Osteoblast (primary cell): ENCODE results near the gene HHAT. TPM values are rescaled to one million over a fixed set of nuclear protein-coding genes. Genes with fewer than 3 reads are reported as not detected.

Source experiments
- DNase-seq: peaks from one replicate; pipeline ENCODE4 v3.0.0; 2011; ENCODE audit warnings: low spot score, mixed read lengths; ENCODE audit not compliant: insufficient read length; ENCODE audit errors: missing footprints
- H2AFZ ChIP-seq: 2 replicates; pipeline ENCODE4 v1.6.0; 2011; ENCODE audit warnings: mild to moderate bottlenecking, low read length
- H3K27ac ChIP-seq: 2 replicates; pipeline ENCODE4 v1.5.1; 2011; ENCODE audit warnings: mild to moderate bottlenecking, low read depth, low read length, moderate library complexity
- H3K27me3 ChIP-seq: 2 replicates; pipeline ENCODE4 v1.6.0; 2012; ENCODE audit warnings: mild to moderate bottlenecking, control low read depth, inconsistent platforms, low read length, moderate library complexity; ENCODE audit not compliant: insufficient read depth
- H3K36me3 ChIP-seq: 2 replicates; pipeline ENCODE4 v1.5.1; 2011; ENCODE audit warnings: mild to moderate bottlenecking, low read length, control low read depth, moderate library complexity; ENCODE audit not compliant: insufficient read depth
- H3K4me1 ChIP-seq: 2 replicates; pipeline ENCODE4 v1.5.1; 2011; ENCODE audit warnings: mild to moderate bottlenecking, low read length, control low read depth, moderate library complexity; ENCODE audit not compliant: insufficient read depth
- H3K4me2 ChIP-seq: 2 replicates; pipeline ENCODE4 v1.6.0; 2011; ENCODE audit warnings: mild to moderate bottlenecking, low read length; ENCODE audit not compliant: insufficient read depth
- H3K4me3 ChIP-seq: fragments of 200-600 bp; sonication (generic); 3 replicates; pipeline ENCODE4 v1.5.1; 2012; ENCODE audit warnings: mild to moderate bottlenecking, low read length, inconsistent platforms; ENCODE audit not compliant: insufficient read depth
- H3K79me2 ChIP-seq: 2 replicates; pipeline ENCODE4 v1.6.0; 2012; ENCODE audit warnings: mild to moderate bottlenecking, low read length, control low read depth, inconsistent platforms; ENCODE audit not compliant: insufficient read depth
- H3K9me3 ChIP-seq: 2 replicates; pipeline ENCODE4 v1.5.1; 2011; ENCODE audit warnings: low read depth, low read length, control low read depth
- H4K20me1 ChIP-seq: 2 replicates; pipeline ENCODE4 v1.6.0; 2012; ENCODE audit warnings: mild to moderate bottlenecking, low read length, control low read depth; ENCODE audit not compliant: insufficient read depth
- CTCF ChIP-seq: IDR thresholded peaks from 2 replicates; pipeline ENCODE4 v1.5.1; 2011; ENCODE audit warnings: mild to moderate bottlenecking, low read depth, low read length, moderate library complexity; ENCODE audit errors: extremely low read depth
- total RNA-seq: library from RNA; depleted of rRNA; stranded (reverse); fragments of >200 nt; gene quantifications from 2 replicates; pipeline ENCODE4 v1.2.3, GENCODE V29; 2012

Gene HHAT
- total RNA-seq, 1 donor = 5.1 TPM

GRCh38 chr1:210428696-210429095 lies 100.0 kb downstream of the HHAT start:
- Histone ChIP-seq H3K4me1 (no peaks in the 10 kb centered on the region), H3K27ac (no peak overlapping the region), H3K9me3 (no peaks in the 10 kb centered on the region), H3K4me3 (no peak overlapping the region), H3K4me2 (no peak overlapping the region), H4K20me1 (no peaks in the 10 kb centered on the region), H3K27me3 (no peaks in the 10 kb centered on the region), H3K79me2 (no peaks in the 10 kb centered on the region), H2AFZ (no peak overlapping the region), H3K36me3 (no peaks in the 10 kb centered on the region)
- no peak for DNase-seq
- TF ChIP-seq CTCF = no peak

GRCh38 chr1:210434223-210434622 lies 105.5 kb downstream of the HHAT start:
- H3K4me2 ChIP-seq = no peak overlapping the region
- no peaks in the 10 kb centered on the region for H3K36me3 ChIP-seq
- no peaks in the 10 kb centered on the region for H4K20me1 ChIP-seq
- TF ChIP-seq CTCF = no peak
- H3K27me3 ChIP-seq = no peaks in the 10 kb centered on the region
- H3K9me3 ChIP-seq = no peaks in the 10 kb centered on the region
- H3K4me3 ChIP-seq = no peak overlapping the region
- no peaks in the 10 kb centered on the region for H3K79me2 ChIP-seq
- H2AFZ ChIP-seq = peak overlapping the region; percentile 16
- peaks cover 19% of the 10 kb centered on the region for H3K4me1 ChIP-seq
- DNase-seq = no peak
- no peak overlapping the region for H3K27ac ChIP-seq

GRCh38 chr1:210437111-210437510 lies 108.4 kb downstream of the HHAT start:
- no peak for DNase-seq
- Histone ChIP-seq H3K4me2 (no peak overlapping the region), H3K4me3 (no peak overlapping the region), H3K79me2 (no peaks in the 10 kb centered on the region), H3K36me3 (no peaks in the 10 kb centered on the region), H4K20me1 (no peaks in the 10 kb centered on the region), H3K4me1 (peaks cover 42% of the 10 kb centered on the region), H3K27ac (peak overlapping the region; percentile 99), H3K9me3 (no peaks in the 10 kb centered on the region), H2AFZ (no peak overlapping the region), H3K27me3 (no peaks in the 10 kb centered on the region)
- TF ChIP-seq CTCF = no peak

GRCh38 chr1:210437781-210438180 lies 109.1 kb downstream of the HHAT start:
- no peaks in the 10 kb centered on the region for H4K20me1 ChIP-seq
- H3K4me1 ChIP-seq = peaks cover 42% of the 10 kb centered on the region
- no peaks in the 10 kb centered on the region for H3K36me3 ChIP-seq
- H3K9me3 ChIP-seq = no peaks in the 10 kb centered on the region
- no peak for TF ChIP-seq CTCF
- H3K27ac ChIP-seq = peak overlapping the region; percentile 99
- no peak overlapping the region for H3K4me3 ChIP-seq
- no peak for DNase-seq
- no peaks in the 10 kb centered on the region for H3K79me2 ChIP-seq
- no peak overlapping the region for H3K4me2 ChIP-seq
- no peaks in the 10 kb centered on the region for H3K27me3 ChIP-seq
- no peak overlapping the region for H2AFZ ChIP-seq
